GM20000 (cell line): ENCODE results near the gene PLSCR4.

Experiments
- DNase-seq: peaks from one replicate; pipeline ENCODE4 v3.0.0; 2012; ENCODE audit warnings: low spot score
- TF ChIP-seq, protein P1 (sequence below): IDR thresholded peaks from 2 replicates; pipeline ENCODE4 v1.5.1; 2012; ENCODE audit warnings: mild to moderate bottlenecking, control low read depth; ENCODE audit errors: extremely low read depth, missing control alignments

Gene PLSCR4

DNA sequence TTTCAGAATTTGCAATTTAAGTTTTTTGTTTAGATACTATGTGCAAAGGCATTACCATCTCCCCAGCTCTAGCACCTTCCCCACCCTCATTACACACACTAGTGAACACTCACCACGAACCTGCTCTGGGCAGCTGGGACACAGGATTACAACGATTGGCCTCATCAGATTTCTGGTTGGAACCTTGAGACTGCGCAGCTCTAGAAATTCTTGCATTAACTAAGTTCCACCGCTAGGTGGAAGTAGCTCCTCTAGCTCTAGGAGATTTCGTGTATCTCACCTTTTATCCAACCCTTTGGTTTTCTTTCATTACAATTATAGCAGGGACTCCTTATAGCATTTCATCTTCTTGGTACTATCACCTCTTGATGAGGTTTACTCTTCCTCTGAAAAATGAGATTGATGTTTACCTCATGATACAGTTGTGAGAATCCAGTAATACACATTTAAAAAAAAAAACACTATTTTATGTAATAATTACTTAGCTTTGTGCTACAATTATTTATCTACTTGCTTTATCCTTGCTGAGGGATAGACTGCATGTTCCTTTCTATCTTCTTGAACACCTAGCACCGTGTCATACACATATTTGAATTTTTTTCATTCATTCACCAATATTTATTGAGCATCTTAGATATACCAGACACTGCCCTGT is 61.3 kb downstream of the PLSCR4 start:
- TF ChIP-seq, protein P1, sequence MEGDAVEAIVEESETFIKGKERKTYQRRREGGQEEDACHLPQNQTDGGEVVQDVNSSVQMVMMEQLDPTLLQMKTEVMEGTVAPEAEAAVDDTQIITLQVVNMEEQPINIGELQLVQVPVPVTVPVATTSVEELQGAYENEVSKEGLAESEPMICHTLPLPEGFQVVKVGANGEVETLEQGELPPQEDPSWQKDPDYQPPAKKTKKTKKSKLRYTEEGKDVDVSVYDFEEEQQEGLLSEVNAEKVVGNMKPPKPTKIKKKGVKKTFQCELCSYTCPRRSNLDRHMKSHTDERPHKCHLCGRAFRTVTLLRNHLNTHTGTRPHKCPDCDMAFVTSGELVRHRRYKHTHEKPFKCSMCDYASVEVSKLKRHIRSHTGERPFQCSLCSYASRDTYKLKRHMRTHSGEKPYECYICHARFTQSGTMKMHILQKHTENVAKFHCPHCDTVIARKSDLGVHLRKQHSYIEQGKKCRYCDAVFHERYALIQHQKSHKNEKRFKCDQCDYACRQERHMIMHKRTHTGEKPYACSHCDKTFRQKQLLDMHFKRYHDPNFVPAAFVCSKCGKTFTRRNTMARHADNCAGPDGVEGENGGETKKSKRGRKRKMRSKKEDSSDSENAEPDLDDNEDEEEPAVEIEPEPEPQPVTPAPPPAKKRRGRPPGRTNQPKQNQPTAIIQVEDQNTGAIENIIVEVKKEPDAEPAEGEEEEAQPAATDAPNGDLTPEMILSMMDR = peak; percentile 58
- DNase-seq = peak; percentile 44

DNA sequence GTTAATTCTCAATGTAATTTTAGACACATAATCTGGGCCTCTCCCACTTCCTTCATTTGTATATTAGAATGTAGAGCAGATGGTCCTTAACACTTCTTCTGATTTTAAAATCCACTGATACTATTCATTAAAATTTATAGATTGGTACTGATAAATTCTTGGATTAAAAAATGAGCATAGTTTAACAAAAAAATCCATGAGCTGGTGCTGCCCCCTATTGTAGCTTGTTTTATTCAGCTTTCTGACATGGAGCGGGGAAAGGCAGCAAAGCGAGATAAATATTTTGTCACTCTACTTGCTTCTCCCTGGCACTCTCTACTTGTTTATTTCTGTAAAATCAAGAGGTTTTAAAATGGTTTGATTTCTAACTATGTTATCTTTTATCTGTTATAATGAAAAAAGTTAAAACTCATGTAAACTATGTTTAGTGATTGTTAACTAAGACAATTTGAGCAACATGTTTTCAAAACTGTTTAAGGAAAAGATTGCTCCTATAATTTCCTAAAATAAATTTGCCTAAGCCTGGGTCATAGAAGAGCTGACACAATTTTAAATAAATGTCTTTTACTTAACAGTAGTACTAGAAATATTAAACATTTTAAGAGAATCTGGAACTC is 63.5 kb downstream of the PLSCR4 start:
- DNase-seq = no peak
- TF ChIP-seq, protein P1 = no peak

DNA sequence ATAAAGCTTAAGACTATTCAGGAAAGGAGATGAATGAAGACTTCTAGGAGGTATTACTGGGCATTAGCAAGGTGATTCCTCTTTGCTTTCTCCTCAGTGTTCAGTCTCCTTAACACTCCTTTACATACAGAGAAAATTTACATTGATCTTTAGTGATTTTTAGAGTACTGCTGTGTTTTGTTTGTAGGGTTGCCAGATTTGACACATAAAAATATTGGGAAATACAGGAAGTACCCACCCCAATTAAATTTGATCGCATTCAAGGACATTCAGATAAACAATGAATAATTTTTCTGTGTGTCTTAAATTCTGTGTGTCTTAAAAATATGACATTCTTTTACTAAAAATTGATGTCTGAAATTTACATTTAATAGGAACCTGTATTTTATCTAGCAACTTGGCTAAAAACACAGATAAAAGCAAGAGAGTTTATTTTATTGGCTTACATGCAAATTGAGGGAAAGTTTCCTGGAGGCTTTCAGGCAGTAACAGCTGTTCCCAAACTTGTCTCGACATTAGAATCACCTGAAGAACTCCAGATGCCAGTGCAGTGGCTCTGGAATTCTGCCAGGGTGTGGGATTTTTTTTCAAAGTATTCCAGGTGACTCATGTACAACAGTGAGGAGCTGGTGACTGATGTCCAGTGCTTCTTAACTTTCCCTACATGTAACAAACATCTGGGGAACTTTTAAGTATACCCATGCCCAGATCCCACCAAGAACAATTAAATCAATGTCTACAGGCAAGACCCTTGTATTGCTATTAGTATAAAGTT is 66.5 kb downstream of the PLSCR4 start:
- DNase-seq = no peak
- TF ChIP-seq, protein P1 = no peak

DNA sequence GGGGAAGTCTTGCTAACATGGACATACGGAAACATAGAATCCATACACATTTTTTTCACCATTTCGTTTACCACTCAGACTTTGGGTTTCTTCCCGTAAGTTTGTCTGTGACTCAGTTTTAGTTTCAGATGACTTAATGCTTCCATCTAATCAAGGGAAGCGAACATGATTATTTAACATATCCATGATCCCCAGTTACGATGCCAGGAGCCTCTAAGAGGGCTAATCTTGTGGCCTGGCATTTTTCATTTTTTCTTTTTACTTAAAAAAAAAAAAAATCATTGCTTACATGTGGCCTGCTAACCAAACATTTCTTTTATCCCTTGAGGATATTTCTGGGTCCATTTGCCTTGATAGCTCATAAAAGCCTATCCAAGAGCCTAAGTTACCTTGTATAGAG is 69.7 kb downstream of the PLSCR4 start:
- TF ChIP-seq, protein P1 = no peak
- no peak for DNase-seq

DNA sequence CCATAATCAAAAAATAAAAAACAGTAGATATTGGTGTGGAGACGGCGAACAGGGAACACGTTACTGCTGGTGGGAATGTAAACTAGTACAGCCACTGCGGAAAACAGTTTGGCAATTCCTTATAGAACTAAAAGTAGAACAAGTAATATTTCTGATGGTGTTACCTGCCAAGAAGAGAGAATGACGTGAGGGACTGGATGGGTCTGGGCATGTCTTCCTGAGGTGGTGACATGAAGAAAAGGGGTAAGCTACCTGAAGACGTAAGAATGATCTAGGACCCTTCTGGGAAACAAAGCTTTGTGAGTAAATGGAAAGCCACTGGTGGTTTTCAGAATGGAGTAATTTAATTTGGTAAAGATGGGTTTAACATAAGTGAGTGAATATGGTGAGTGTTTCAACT is 70.5 kb downstream of the PLSCR4 start:
- TF ChIP-seq, protein P1 = no peak
- no peak for DNase-seq

DNA sequence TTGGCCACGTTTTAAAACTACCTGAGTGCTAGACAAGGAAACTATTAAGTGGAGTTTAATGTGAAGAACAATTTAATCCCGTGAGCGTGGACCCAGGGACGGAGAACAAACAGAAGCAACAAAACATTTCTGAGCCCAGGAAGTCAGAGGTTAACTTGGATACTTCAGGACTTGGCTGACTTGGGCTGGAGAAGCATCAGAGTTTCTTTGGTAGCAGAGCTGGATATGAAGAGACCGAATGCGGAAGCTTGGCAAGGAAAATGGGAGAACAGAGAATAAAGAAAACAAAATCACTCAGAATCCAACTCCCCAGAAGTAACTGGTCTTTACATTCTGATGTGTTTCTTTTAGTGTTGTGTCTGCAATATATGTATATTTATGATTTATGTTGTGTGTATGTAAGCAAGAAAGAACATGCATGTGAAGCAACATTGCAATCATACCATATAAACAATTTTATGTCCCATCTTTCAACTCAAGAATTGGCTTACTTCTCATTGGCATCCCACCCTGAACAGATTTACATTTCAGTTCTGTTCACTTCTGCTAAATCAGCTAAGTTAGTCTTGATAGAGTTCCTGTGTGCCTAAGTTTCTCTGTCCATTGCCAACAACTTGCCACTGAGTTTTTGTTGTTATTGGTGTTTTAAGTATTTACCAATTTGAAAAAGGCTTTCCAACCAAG is 72.8 kb downstream of the PLSCR4 start:
- TF ChIP-seq, protein P1 = no peak
- no peak for DNase-seq
